Liver (tissue), 9 donors: ENCODE measurements around the gene QSOX1. TPM values are rescaled to one million over a fixed set of nuclear protein-coding genes. Genes with fewer than 3 reads are reported as not detected.

Source experiments
- DNase-seq: peaks from one replicate; pipeline ENCODE4 v3.0.0-alpha.2; 2017; ENCODE audit warnings: low spot score
- H3K27ac ChIP-seq, 2 donors: one replicate each; pipeline ENCODE4 v1.7.0; 2013; ENCODE audit warnings: inconsistent platforms in 2 of 2, low read length in 2 of 2, control low read depth in 1 of 2, low read depth in 1 of 2, mild to moderate bottlenecking in 1 of 2
- H3K27me3 ChIP-seq, 4 donors: one replicate each; pipeline versions ENCODE4 v1.6.1 to v1.7.0; 2013; ENCODE audit warnings: low read length in 3 of 4, inconsistent platforms in 1 of 4, mild to moderate bottlenecking in 1 of 4, moderate library complexity in 1 of 4; ENCODE audit not compliant: control insufficient read depth in 4 of 4, insufficient read depth in 4 of 4
- H3K36me3 ChIP-seq, 4 donors: one replicate each; pipeline versions ENCODE4 v1.6.1 to v1.7.0; 2013; ENCODE audit warnings: low read length in 3 of 4, mild to moderate bottlenecking in 3 of 4, low read depth in 1 of 4, moderate library complexity in 1 of 4; ENCODE audit not compliant: control insufficient read depth in 4 of 4, insufficient read depth in 3 of 4
- H3K4me1 ChIP-seq, 4 donors: one replicate each; pipeline versions ENCODE4 v1.6.1 to v1.7.0; 2013; ENCODE audit warnings: low read length in 3 of 4, mild to moderate bottlenecking in 3 of 4, moderate library complexity in 1 of 4; ENCODE audit not compliant: control insufficient read depth in 4 of 4, insufficient read depth in 4 of 4
- H3K4me3 ChIP-seq, 3 donors: one replicate each; pipeline versions ENCODE4 v1.6.1 to v1.7.0; 2013; ENCODE audit warnings: low read length in 3 of 3, control low read depth in 1 of 3, low read depth in 1 of 3, mild to moderate bottlenecking in 1 of 3
- H3K9ac ChIP-seq, 2 donors: one replicate each; pipeline ENCODE4 v1.7.0; 2013; ENCODE audit warnings: low read length in 2 of 2, mild to moderate bottlenecking in 2 of 2, moderate library complexity in 2 of 2, control low read depth in 1 of 2, low read depth in 1 of 2
- H3K9me3 ChIP-seq, 4 donors: one replicate each; pipeline versions ENCODE4 v1.6.1 to v1.7.0; 2013; ENCODE audit warnings: low read length in 3 of 4; ENCODE audit not compliant: control insufficient read depth in 4 of 4
- EGR1 ChIP-seq, 2 donors: IDR thresholded peaks; 2 replicates each; pipeline ENCODE4 v1.6.1; 2016 to 2018; ENCODE audit warnings: antibody characterized with exemption in 2 of 2, low read depth in 2 of 2
- FOXA1 ChIP-seq: IDR thresholded peaks from 2 replicates; pipeline ENCODE4 v1.6.1; 2016; ENCODE audit warnings: antibody characterized with exemption
- FOXA2 ChIP-seq: IDR thresholded peaks from 2 replicates; pipeline ENCODE4 v1.6.1; 2016; ENCODE audit warnings: antibody characterized with exemption
- GABPA ChIP-seq, 2 donors: IDR thresholded peaks in 1 of 2; conservative IDR thresholded peaks in 1 of 2; 2 replicates each; pipeline ENCODE4 v1.6.1; 2016; ENCODE audit warnings: antibody characterized with exemption in 2 of 2, mild to moderate bottlenecking in 1 of 2, moderate library complexity in 1 of 2
- HNF4A ChIP-seq, 2 donors: conservative IDR thresholded peaks; 2 replicates each; pipeline ENCODE4 v1.6.1; 2016; ENCODE audit warnings: antibody characterized with exemption in 2 of 2, mild to moderate bottlenecking in 2 of 2
- HNF4G ChIP-seq: IDR thresholded peaks from 2 replicates; pipeline ENCODE4 v1.6.1; 2016; ENCODE audit warnings: antibody characterized with exemption
- JUND ChIP-seq, 2 donors: IDR thresholded peaks; 2 replicates each; pipeline ENCODE4 v1.6.1; 2016; ENCODE audit warnings: antibody characterized with exemption in 2 of 2
- NR2F2 ChIP-seq: IDR thresholded peaks from 2 replicates; pipeline ENCODE4 v1.6.1; 2016; ENCODE audit warnings: antibody characterized with exemption
- RAD21 ChIP-seq, 2 donors: IDR thresholded peaks; 2 replicates each; pipeline ENCODE4 v1.6.1; 2016; ENCODE audit warnings: antibody characterized with exemption in 2 of 2, mild to moderate bottlenecking in 2 of 2
- RXRA ChIP-seq, 2 donors: IDR thresholded peaks; 2 replicates each; pipeline ENCODE4 v1.6.1; 2017 to 2018; ENCODE audit warnings: antibody characterized with exemption in 2 of 2, mild to moderate bottlenecking in 1 of 2
- SP1 ChIP-seq: IDR thresholded peaks from 2 replicates; pipeline ENCODE4 v1.6.1; 2018; ENCODE audit warnings: antibody characterized with exemption, mild to moderate bottlenecking
- TAF1 ChIP-seq: conservative IDR thresholded peaks from 2 replicates; pipeline ENCODE4 v1.6.1; 2016; ENCODE audit warnings: antibody characterized with exemption, mild to moderate bottlenecking
- YY1 ChIP-seq: IDR thresholded peaks from 2 replicates; pipeline ENCODE4 v1.6.1; 2016; ENCODE audit warnings: antibody characterized with exemption, mild to moderate bottlenecking
- WGBS: extraction: QIAGEN DNeasy Blood & Tissue Kit; methylation state at CpG from one replicate; pipeline ENCODE4 v1.1.7; 2013; 5-methylcytosine and 5-hydroxymethylcytosine counted together
- polyA plus RNA-seq, 2 donors: library from polyadenylated mRNA; stranded (reverse) in 1 of 2; unstranded in 1 of 2; fragments of 200-250 nt in 1 of 2; fragments of >200 nt in 1 of 2; fragmentation: Nextera tagmentation in 1 of 2; extraction: Ambion mirVana in 1 of 2; gene quantifications; one replicate each; pipeline versions ENCODE4 v1.2.1 to v1.2.3, GENCODE V29; 2013 to 2015
- total RNA-seq, 2 donors: library from RNA; depleted of rRNA; stranded (reverse); fragments of >200 nt; gene quantifications; one replicate each; pipeline ENCODE4 v1.2.3, GENCODE V29; 2014
- TF ChIP-seq, protein P1 (sequence below): fragments of 150-350 bp; IDR thresholded peaks from 2 replicates; pipeline ENCODE4 v1.5.1; 2017; ENCODE audit warnings: improper control_type of control experiment, low read depth, low read length; ENCODE audit not compliant: missing input control
- TF ChIP-seq, protein P2 (sequence below): IDR thresholded peaks from 2 replicates; pipeline ENCODE4 v1.6.1; 2016; ENCODE audit warnings: antibody characterized with exemption
- TF ChIP-seq, protein P3 (sequence below): IDR thresholded peaks from 2 replicates; pipeline ENCODE4 v1.6.1; 2016; ENCODE audit warnings: antibody characterized with exemption, mild to moderate bottlenecking
- TF ChIP-seq, protein P4 (sequence below): IDR thresholded peaks from 2 replicates; pipeline ENCODE4 v1.6.1; 2016; ENCODE audit warnings: antibody characterized with exemption
- TF ChIP-seq, protein P5 (sequence below): IDR thresholded peaks from 2 replicates; pipeline ENCODE4 v1.6.1; 2016; ENCODE audit warnings: antibody characterized with exemption
- donor health status: healthy.
- donor health status: healthy.
- donor health status: healthy.
- donor health status: healthy.
- donor health status: healthy.

QSOX1 gene
- total and polyA plus RNA-seq, 4 donors, result 14.3 to 49.2 (median 38.1) TPM

DNA sequence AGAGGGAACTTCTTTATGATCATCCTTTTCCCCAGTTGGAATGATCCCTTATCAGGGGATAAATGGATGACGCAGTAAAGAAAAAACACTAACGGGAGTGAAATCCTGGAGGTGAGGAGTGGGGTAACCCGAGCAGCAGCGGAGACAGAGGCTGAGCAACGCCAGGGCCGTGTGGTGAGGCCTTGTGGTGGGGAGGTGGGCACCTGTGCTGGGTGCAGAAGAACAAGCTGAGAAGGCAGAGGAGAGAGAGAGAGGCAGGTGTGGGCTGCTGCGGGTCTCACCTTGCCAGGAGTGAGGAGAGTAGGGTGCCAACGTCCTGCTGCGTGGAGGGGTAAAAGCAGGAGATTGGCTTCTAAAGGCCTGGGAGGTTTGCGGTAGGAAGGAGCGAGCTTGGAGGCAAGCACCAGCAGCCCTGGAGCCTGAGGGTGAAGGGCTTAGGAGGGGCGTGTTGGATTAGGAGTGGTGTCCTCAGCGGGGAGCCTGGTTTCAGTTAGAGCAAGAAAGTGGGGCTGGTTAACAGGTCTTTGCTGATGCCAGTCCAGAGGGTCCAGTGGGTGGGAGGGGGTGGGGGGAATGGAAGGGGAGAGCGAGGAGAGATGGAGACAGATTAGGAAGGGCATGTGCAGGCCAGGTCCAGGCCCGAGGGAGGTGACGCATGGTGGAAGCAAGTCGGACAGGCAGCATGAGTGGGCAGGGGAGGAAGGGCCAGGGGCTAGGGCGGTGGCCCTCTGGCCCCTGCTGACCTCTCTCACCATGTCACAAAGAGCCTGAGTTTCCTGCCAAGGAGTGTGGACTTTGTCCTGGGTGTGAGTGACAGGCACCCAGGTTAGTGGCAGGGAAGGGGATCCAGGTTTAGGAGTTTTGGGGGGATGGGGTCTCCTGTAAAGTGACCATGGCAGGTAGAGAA lies 38.7 kb downstream of the QSOX1 start:
- H3K4me3 ChIP-seq, result no peak overlapping the region
- no peak overlapping the region for H3K27ac ChIP-seq
- H3K9ac ChIP-seq, result no peak overlapping the region
- DNase-seq, result no peak
- peaks cover 1 to 7% (median 2%) of the 10 kb centered on the region in 4 donors for H3K4me1 ChIP-seq
- TF ChIP-seq SP1, result peak; percentile 43
- TF ChIP-seq JUND (IDR thresholded peaks at IDR 0.05), result no peak
- TF ChIP-seq, protein P1, sequence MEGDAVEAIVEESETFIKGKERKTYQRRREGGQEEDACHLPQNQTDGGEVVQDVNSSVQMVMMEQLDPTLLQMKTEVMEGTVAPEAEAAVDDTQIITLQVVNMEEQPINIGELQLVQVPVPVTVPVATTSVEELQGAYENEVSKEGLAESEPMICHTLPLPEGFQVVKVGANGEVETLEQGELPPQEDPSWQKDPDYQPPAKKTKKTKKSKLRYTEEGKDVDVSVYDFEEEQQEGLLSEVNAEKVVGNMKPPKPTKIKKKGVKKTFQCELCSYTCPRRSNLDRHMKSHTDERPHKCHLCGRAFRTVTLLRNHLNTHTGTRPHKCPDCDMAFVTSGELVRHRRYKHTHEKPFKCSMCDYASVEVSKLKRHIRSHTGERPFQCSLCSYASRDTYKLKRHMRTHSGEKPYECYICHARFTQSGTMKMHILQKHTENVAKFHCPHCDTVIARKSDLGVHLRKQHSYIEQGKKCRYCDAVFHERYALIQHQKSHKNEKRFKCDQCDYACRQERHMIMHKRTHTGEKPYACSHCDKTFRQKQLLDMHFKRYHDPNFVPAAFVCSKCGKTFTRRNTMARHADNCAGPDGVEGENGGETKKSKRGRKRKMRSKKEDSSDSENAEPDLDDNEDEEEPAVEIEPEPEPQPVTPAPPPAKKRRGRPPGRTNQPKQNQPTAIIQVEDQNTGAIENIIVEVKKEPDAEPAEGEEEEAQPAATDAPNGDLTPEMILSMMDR, result no peak
- TF ChIP-seq FOXA1, result no peak
- TF ChIP-seq, protein P2, sequence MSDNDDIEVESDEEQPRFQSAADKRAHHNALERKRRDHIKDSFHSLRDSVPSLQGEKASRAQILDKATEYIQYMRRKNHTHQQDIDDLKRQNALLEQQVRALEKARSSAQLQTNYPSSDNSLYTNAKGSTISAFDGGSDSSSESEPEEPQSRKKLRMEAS, result no peak
- peak; percentile 64 to 87 for TF ChIP-seq HNF4A (conservative IDR thresholded peaks at IDR 0.05)
- TF ChIP-seq FOXA2, result no peak
- TF ChIP-seq NR2F2, result no peak
- peak; percentile 54 for TF ChIP-seq HNF4G
- TF ChIP-seq RXRA (IDR thresholded peaks at IDR 0.05), result peak in 1 of 2 donors; percentile 57
- no peak for TF ChIP-seq EGR1 (IDR thresholded peaks at IDR 0.05; ENCODE audit: low read depth in 2 of 2)
- TF ChIP-seq TAF1, result no peak
- TF ChIP-seq GABPA (IDR thresholded peaks at IDR 0.05 in 1 of 2, conservative IDR thresholded peaks at IDR 0.05 in 1 of 2), result no peak
- TF ChIP-seq, protein P3, sequence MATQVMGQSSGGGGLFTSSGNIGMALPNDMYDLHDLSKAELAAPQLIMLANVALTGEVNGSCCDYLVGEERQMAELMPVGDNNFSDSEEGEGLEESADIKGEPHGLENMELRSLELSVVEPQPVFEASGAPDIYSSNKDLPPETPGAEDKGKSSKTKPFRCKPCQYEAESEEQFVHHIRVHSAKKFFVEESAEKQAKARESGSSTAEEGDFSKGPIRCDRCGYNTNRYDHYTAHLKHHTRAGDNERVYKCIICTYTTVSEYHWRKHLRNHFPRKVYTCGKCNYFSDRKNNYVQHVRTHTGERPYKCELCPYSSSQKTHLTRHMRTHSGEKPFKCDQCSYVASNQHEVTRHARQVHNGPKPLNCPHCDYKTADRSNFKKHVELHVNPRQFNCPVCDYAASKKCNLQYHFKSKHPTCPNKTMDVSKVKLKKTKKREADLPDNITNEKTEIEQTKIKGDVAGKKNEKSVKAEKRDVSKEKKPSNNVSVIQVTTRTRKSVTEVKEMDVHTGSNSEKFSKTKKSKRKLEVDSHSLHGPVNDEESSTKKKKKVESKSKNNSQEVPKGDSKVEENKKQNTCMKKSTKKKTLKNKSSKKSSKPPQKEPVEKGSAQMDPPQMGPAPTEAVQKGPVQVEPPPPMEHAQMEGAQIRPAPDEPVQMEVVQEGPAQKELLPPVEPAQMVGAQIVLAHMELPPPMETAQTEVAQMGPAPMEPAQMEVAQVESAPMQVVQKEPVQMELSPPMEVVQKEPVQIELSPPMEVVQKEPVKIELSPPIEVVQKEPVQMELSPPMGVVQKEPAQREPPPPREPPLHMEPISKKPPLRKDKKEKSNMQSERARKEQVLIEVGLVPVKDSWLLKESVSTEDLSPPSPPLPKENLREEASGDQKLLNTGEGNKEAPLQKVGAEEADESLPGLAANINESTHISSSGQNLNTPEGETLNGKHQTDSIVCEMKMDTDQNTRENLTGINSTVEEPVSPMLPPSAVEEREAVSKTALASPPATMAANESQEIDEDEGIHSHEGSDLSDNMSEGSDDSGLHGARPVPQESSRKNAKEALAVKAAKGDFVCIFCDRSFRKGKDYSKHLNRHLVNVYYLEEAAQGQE, result no peak
- no peak for TF ChIP-seq YY1
- no peak for TF ChIP-seq RAD21 (IDR thresholded peaks at IDR 0.05)
- TF ChIP-seq, protein P4, sequence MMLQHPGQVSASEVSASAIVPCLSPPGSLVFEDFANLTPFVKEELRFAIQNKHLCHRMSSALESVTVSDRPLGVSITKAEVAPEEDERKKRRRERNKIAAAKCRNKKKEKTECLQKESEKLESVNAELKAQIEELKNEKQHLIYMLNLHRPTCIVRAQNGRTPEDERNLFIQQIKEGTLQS, result no peak
- TF ChIP-seq, protein P5, sequence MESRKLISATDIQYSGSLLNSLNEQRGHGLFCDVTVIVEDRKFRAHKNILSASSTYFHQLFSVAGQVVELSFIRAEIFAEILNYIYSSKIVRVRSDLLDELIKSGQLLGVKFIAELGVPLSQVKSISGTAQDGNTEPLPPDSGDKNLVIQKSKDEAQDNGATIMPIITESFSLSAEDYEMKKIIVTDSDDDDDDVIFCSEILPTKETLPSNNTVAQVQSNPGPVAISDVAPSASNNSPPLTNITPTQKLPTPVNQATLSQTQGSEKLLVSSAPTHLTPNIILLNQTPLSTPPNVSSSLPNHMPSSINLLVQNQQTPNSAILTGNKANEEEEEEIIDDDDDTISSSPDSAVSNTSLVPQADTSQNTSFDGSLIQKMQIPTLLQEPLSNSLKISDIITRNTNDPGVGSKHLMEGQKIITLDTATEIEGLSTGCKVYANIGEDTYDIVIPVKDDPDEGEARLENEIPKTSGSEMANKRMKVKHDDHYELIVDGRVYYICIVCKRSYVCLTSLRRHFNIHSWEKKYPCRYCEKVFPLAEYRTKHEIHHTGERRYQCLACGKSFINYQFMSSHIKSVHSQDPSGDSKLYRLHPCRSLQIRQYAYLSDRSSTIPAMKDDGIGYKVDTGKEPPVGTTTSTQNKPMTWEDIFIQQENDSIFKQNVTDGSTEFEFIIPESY, result no peak
- WGBS, result 85% methylated on average over 18 of the region's 18 CpGs
- peaks cover 0 to 2% (median 0%) of the 10 kb centered on the region in 4 donors for H3K36me3 ChIP-seq
- H3K27me3 ChIP-seq, result no peaks in the 10 kb centered on the region
- H3K9me3 ChIP-seq, result no peaks in the 10 kb centered on the region
